Mesenchymal stem cell (in vitro differentiated cells and primary cell): ENCODE results near the gene ZNF524.

Experiments used
- DNase-seq: peaks from one replicate; pipeline ENCODE4 v3.0.0-alpha.2; 2013
- H2AFZ ChIP-seq: one replicate; pipeline ENCODE4 v1.6.1; 2013; ENCODE audit warnings: low read depth, mild to moderate bottlenecking, control low read depth, inconsistent platforms, low read length, moderate library complexity
- H2AK5ac ChIP-seq: 2 replicates; pipeline ENCODE4 v1.6.1; 2013; ENCODE audit warnings: low read length, moderate library complexity, mild to moderate bottlenecking, inconsistent platforms; ENCODE audit not compliant: severe bottlenecking
- H2BK120ac ChIP-seq: one replicate; pipeline ENCODE4 v1.6.1; 2013; ENCODE audit warnings: low read depth, mild to moderate bottlenecking, inconsistent platforms, low read length, moderate library complexity
- H2BK12ac ChIP-seq, 2 experiments: one replicate each; pipeline ENCODE4 v1.6.1; 2013; ENCODE audit warnings: inconsistent platforms in 2 of 2, low read length in 2 of 2, mild to moderate bottlenecking in 2 of 2, moderate library complexity in 2 of 2, control low read depth in 1 of 2
- H2BK15ac ChIP-seq: one replicate; pipeline ENCODE4 v1.6.1; 2013; ENCODE audit warnings: mild to moderate bottlenecking, low read depth, inconsistent platforms; ENCODE audit not compliant: poor library complexity, severe bottlenecking
- H2BK5ac ChIP-seq: 2 replicates; pipeline ENCODE4 v1.6.1; 2013; ENCODE audit warnings: low read depth, mild to moderate bottlenecking, low read length, control low read depth, inconsistent platforms; ENCODE audit not compliant: poor library complexity, severe bottlenecking
- H3K14ac ChIP-seq, 2 experiments: one replicate each; pipeline ENCODE4 v1.6.1; 2013; ENCODE audit warnings: inconsistent platforms in 2 of 2, low read length in 2 of 2, control low read depth in 1 of 2, mild to moderate bottlenecking in 1 of 2, moderate library complexity in 1 of 2
- H3K18ac ChIP-seq, 2 experiments: one replicate each; pipeline ENCODE4 v1.6.1; 2013; ENCODE audit warnings: inconsistent platforms in 2 of 2, low read length in 2 of 2, control low read depth in 1 of 2, low read depth in 1 of 2, mild to moderate bottlenecking in 1 of 2
- H3K23ac ChIP-seq, 2 experiments: one replicate each; pipeline ENCODE4 v1.6.1; 2013; ENCODE audit warnings: inconsistent platforms in 2 of 2, low read length in 2 of 2, mild to moderate bottlenecking in 2 of 2, moderate library complexity in 2 of 2, control low read depth in 1 of 2
- H3K27ac ChIP-seq: 2 replicates; pipeline ENCODE4 v1.5.1; 2013; ENCODE audit warnings: mild to moderate bottlenecking, moderate library complexity, low read length, control low read depth, inconsistent platforms; ENCODE audit not compliant: poor library complexity, severe bottlenecking
- H3K27me3 ChIP-seq, 2 experiments: 2 replicates each; pipeline versions ENCODE4 v1.6.1 to v1.7.0; 2013; ENCODE audit warnings: low read length in 2 of 2, mild to moderate bottlenecking in 2 of 2, moderate library complexity in 2 of 2, control low read depth in 1 of 2, inconsistent platforms in 1 of 2; ENCODE audit not compliant: control insufficient read depth in 1 of 2, insufficient read depth in 1 of 2
- H3K36me3 ChIP-seq, 2 experiments: 2 replicates each; pipeline versions ENCODE4 v1.6.1 to v1.7.0; 2013; ENCODE audit warnings: low read length in 2 of 2, control low read depth in 1 of 2, inconsistent platforms in 1 of 2, low read depth in 1 of 2, mild to moderate bottlenecking in 1 of 2; ENCODE audit not compliant: insufficient read depth in 2 of 2, control insufficient read depth in 1 of 2
- H3K4ac ChIP-seq, 2 experiments: one replicate each; pipeline ENCODE4 v1.6.1; 2013; ENCODE audit warnings: inconsistent platforms in 2 of 2, low read length in 2 of 2, mild to moderate bottlenecking in 2 of 2, moderate library complexity in 2 of 2, control low read depth in 1 of 2, low read depth in 1 of 2
- H3K4me1 ChIP-seq: 2 replicates; pipeline ENCODE4 v1.6.1; 2013; ENCODE audit warnings: low read depth, low read length, control low read depth; ENCODE audit not compliant: control insufficient read depth, insufficient read depth
- H3K4me2 ChIP-seq: 2 replicates; pipeline ENCODE4 v1.6.1; 2013; ENCODE audit warnings: low read length, mild to moderate bottlenecking, inconsistent platforms; ENCODE audit not compliant: poor library complexity, severe bottlenecking
- H3K4me3 ChIP-seq, 2 experiments: 2 replicates each; pipeline versions ENCODE4 v1.5.1 to v1.7.0; 2013; ENCODE audit warnings: low read length in 2 of 2, mild to moderate bottlenecking in 2 of 2, control low read depth in 1 of 2, low read depth in 1 of 2; ENCODE audit not compliant: insufficient read depth in 1 of 2
- H3K79me1 ChIP-seq: replicated peaks from 2 replicates; pipeline ENCODE4 v1.6.1; 2013; ENCODE audit warnings: mild to moderate bottlenecking, control low read depth, low read length, inconsistent platforms; ENCODE audit not compliant: poor library complexity, severe bottlenecking
- H3K9ac ChIP-seq: 2 replicates; pipeline ENCODE4 v1.7.0; 2013; ENCODE audit warnings: mild to moderate bottlenecking, low read length, moderate library complexity
- H3K9me3 ChIP-seq: 2 replicates; pipeline ENCODE4 v1.7.0; 2013; ENCODE audit warnings: mild to moderate bottlenecking, low read length; ENCODE audit not compliant: control insufficient read depth
- H4K8ac ChIP-seq: one replicate; pipeline ENCODE4 v1.6.1; 2013; ENCODE audit warnings: inconsistent platforms, mild to moderate bottlenecking, low read length, moderate library complexity
- H4K91ac ChIP-seq: one replicate; pipeline ENCODE4 v1.6.1; 2013; ENCODE audit warnings: mild to moderate bottlenecking, low read length, inconsistent platforms
- WGBS: methylation state at CpG from one replicate; pipeline ENCODE4 v1.1.7; 2013; ENCODE audit warnings: mixed read lengths; 5-methylcytosine and 5-hydroxymethylcytosine counted together

Gene ZNF524

GRCh38 chr19:55602104-55603001, 2.3 kb downstream of the ZNF524 start:
- H3K14ac ChIP-seq = no peak overlapping the region

DNA sequence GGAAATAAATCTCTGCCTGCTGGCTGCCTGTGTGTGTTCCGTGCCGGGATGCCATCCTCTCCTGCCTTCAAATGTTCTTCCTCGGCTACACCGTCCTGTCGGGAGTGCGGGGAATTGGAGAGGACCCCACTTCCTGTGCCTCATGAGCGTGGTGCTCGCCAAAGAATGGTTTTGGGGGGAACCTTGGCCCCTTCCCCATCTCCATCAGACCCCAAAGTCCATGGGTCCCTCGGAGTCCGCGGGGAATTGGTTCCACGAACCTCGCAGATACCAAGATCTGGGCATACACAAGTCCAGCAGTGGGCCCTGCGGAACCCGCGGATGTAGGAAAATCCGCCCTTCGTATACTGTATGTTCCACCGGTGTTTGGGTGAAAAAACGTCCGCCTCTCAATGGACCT, 3.0 kb downstream of the ZNF524 start:
- no peak overlapping the region for H2AFZ ChIP-seq
- 97% methylated on average over 21 of the region's 21 CpGs for WGBS
- no peak overlapping the region for H3K9ac ChIP-seq
- H3K4ac ChIP-seq = no peak overlapping the region
- peak overlapping the region; percentile 82 for H2AK5ac ChIP-seq
- H2BK12ac ChIP-seq = peak overlapping the region in 1 of 2 experiments; percentile 45
- no peak overlapping the region for H4K91ac ChIP-seq
- H3K27ac ChIP-seq = no peak overlapping the region
- peak overlapping the region; percentile 45 for H2BK15ac ChIP-seq
- no peak overlapping the region for H3K23ac ChIP-seq
- peaks cover 22% of the 10 kb centered on the region for H3K4me1 ChIP-seq
- no peaks in the 10 kb centered on the region for H3K9me3 ChIP-seq
- peaks cover 13 to 20% of the 10 kb centered on the region in 2 experiments for H3K36me3 ChIP-seq
- no peak overlapping the region for H4K8ac ChIP-seq
- H3K27me3 ChIP-seq = no peaks in the 10 kb centered on the region
- no peak for DNase-seq
- H2BK5ac ChIP-seq = no peak overlapping the region
- no peak overlapping the region for H2BK120ac ChIP-seq
- no peak overlapping the region for H3K14ac ChIP-seq
- no peak overlapping the region for H3K4me2 ChIP-seq
- H3K18ac ChIP-seq = no peak overlapping the region
- peaks cover 30% of the 10 kb centered on the region for H3K79me1 ChIP-seq
- no peak overlapping the region for H3K4me3 ChIP-seq

More at GRCh38 chr19:55602104-55603001, 2.3 kb downstream of the ZNF524 start:
- no peaks in the 10 kb centered on the region for H3K27me3 ChIP-seq
- no peaks in the 10 kb centered on the region for H3K9me3 ChIP-seq
- H3K4me1 ChIP-seq = peaks cover 23% of the 10 kb centered on the region
- H3K9ac ChIP-seq = no peak overlapping the region
- no peak overlapping the region for H3K4me3 ChIP-seq
- no peak overlapping the region for H3K27ac ChIP-seq
- H3K36me3 ChIP-seq = peaks cover 8 to 26% of the 10 kb centered on the region in 2 experiments
- H3K4me2 ChIP-seq = no peak overlapping the region
- peak overlapping the region in 1 of 2 experiments; percentile 76 for H2BK12ac ChIP-seq
- H4K91ac ChIP-seq = peak overlapping the region; percentile 25
- no peak overlapping the region for H3K23ac ChIP-seq
- H2AFZ ChIP-seq = no peak overlapping the region
- no peak overlapping the region for H2BK5ac ChIP-seq
- no peak overlapping the region for H4K8ac ChIP-seq
- DNase-seq = no peak
- H3K79me1 ChIP-seq = peaks cover 36% of the 10 kb centered on the region
- no peak overlapping the region for H3K18ac ChIP-seq
- no peak overlapping the region for H2BK120ac ChIP-seq
- H2AK5ac ChIP-seq = peak overlapping the region; percentile 59
- peak overlapping the region in 1 of 2 experiments; percentile 36 for H3K4ac ChIP-seq
- peak overlapping the region; percentile 70 for H2BK15ac ChIP-seq
- WGBS = 97% methylated on average over 47 of the region's 60 CpGs

GRCh38 chr19:55603581-55604292, 3.6 kb downstream of the ZNF524 start:
- Histone ChIP-seq H3K36me3 (peaks cover 15 to 20% of the 10 kb centered on the region in 2 experiments), H3K9me3 (no peaks in the 10 kb centered on the region), H3K9ac (no peak overlapping the region), H3K14ac (no peak overlapping the region), H4K8ac (no peak overlapping the region), H4K91ac (peak overlapping the region; percentile 41), H3K23ac (no peak overlapping the region), H3K79me1 (peaks cover 26% of the 10 kb centered on the region), H3K4me1 (peaks cover 22% of the 10 kb centered on the region), H3K27me3 (no peaks in the 10 kb centered on the region), H2BK12ac (peak overlapping the region in 1 of 2 experiments; percentile 68), H3K4me2 (no peak overlapping the region), H3K4ac (no peak overlapping the region), H3K18ac (no peak overlapping the region), H3K4me3 (no peak overlapping the region), H2BK120ac (no peak overlapping the region), H2BK5ac (peak overlapping the region; percentile 57), H2AK5ac (peak overlapping the region; percentile 82), H3K27ac (peak overlapping the region; percentile 1), H2AFZ (no peak overlapping the region), H2BK15ac (peak overlapping the region; percentile 40)
- no peak for DNase-seq
- WGBS = 87% methylated on average over 20 of the region's 22 CpGs

DNA sequence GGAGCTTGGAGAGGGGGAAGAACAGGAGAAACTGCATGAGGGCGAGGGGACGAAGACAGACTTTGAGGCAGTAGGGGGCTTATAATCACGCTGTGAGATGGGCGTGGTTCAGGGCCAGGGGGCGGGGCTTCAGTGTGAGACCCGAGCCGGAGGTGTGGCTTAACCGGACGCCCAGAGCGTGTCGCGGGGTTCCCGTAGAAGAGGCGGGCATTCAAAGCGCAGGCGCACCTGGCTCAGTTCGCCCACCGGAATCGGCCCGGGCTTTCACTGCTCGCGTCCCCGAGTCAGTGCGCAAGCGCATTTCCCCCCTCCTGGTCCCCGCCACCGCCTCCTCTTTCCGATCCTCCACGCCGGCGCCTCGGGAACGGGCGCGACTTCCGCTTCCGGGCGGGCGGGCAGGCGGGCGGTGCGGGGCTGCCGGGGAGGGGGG, 5.1 kb downstream of the ZNF524 start:
- Histone ChIP-seq H3K14ac (no peak overlapping the region), H2BK5ac (no peak overlapping the region), H4K91ac (no peak overlapping the region), H3K18ac (peak overlapping the region; percentile 55 to 84), H3K4ac (no peak overlapping the region), H3K27ac (peak overlapping the region; percentile 99), H2BK15ac (no peak overlapping the region), H3K4me3 (peak overlapping the region; percentile 70 to 83), H2AFZ (no peak overlapping the region), H2BK12ac (no peak overlapping the region), H3K23ac (peak overlapping the region in 1 of 2 experiments; percentile 15), H3K4me2 (peak overlapping the region; percentile 24), H2BK120ac (no peak overlapping the region), H3K36me3 (peaks cover 27 to 30% of the 10 kb centered on the region in 2 experiments), H4K8ac (peak overlapping the region; percentile 73), H3K9me3 (peaks cover 4% of the 10 kb centered on the region), H3K27me3 (no peaks in the 10 kb centered on the region), H3K9ac (peak overlapping the region; percentile 76), H2AK5ac (no peak overlapping the region), H3K79me1 (peaks cover 32% of the 10 kb centered on the region), H3K4me1 (peaks cover 22% of the 10 kb centered on the region)
- 0% methylated on average over 20 of the region's 43 CpGs for WGBS
- peak; percentile 98 for DNase-seq
